HepG2 (cell line): Measurements from ENCODE around the gene GDE1. TPM values are rescaled to one million over a fixed set of nuclear protein-coding genes. Genes with fewer than 3 reads are reported as not detected.

Experiments
- BCLAF1 ChIP-seq: fragments of 450-650 bp; IDR thresholded peaks from 2 replicates; pipeline ENCODE4 v1.6.1; 2017; ENCODE audit warnings: mild to moderate bottlenecking
- EED ChIP-seq: sonication (generic); formaldehyde crosslinking; IDR thresholded peaks from 2 replicates; pipeline ENCODE4 v1.5.0; 2020; ENCODE audit warnings: mild to moderate bottlenecking, missing genetic modification reagents
- GLMP ChIP-seq: sonication (generic); formaldehyde crosslinking; IDR thresholded peaks from 2 replicates; pipeline ENCODE4 v1.9.0; 2021; ENCODE audit warnings: missing genetic modification reagents, mild to moderate bottlenecking, borderline replicate concordance
- HDAC6 ChIP-seq: fragments of 200-600 bp; sonication (generic); IDR thresholded peaks from 2 replicates; pipeline ENCODE4 v1.7.0; 2017; ENCODE audit warnings: mild to moderate bottlenecking, antibody characterized with exemption, low read length, low read depth
- KDM4B ChIP-seq: sonication (generic); formaldehyde crosslinking; IDR thresholded peaks from 2 replicates; pipeline ENCODE4 v1.4.0; 2020; ENCODE audit warnings: missing genetic modification reagents
- LCORL ChIP-seq, 2 experiments: fragments of 450-650 bp in 1 of 2; sonication (generic) in 1 of 2; formaldehyde crosslinking in 1 of 2; IDR thresholded peaks; 2 replicates each; pipeline versions ENCODE4 v1.5.0 to v1.6.1; 2017 to 2020; ENCODE audit warnings: antibody characterized with exemption in 1 of 2, missing genetic modification reagents in 1 of 2
- MEIS2 ChIP-seq: sonication (generic); formaldehyde crosslinking; IDR thresholded peaks from 2 replicates; pipeline ENCODE4 v1.9.0; 2021; ENCODE audit warnings: mild to moderate bottlenecking, missing genetic modification reagents
- MTF1 ChIP-seq: sonication (generic); formaldehyde crosslinking; IDR thresholded peaks from 2 replicates; pipeline ENCODE4 v1.5.0; 2020; ENCODE audit warnings: missing genetic modification reagents
- PRDM10 ChIP-seq: sonication (generic); formaldehyde crosslinking; IDR thresholded peaks from 2 replicates; pipeline ENCODE4 v1.4.0; 2020; ENCODE audit warnings: low read depth, missing genetic modification reagents
- SUZ12 ChIP-seq: fragments of 150-350 bp; IDR thresholded peaks from 2 replicates; pipeline ENCODE4 v1.6.1; 2014; ENCODE audit warnings: low read depth, low read length
- TERF1 ChIP-seq: sonication (generic); formaldehyde crosslinking; IDR thresholded peaks from 2 replicates; pipeline ENCODE4 v1.8.0; 2022; ENCODE audit warnings: mild to moderate bottlenecking, missing genetic modification reagents, moderate library complexity
- ZBTB34 ChIP-seq: sonication (generic); formaldehyde crosslinking; IDR thresholded peaks from 2 replicates; pipeline ENCODE4 v1.8.0; 2022; ENCODE audit warnings: mild to moderate bottlenecking, missing genetic modification reagents
- ZMYM4 ChIP-seq: sonication (generic); formaldehyde crosslinking; IDR thresholded peaks from 2 replicates; pipeline ENCODE4 v1.8.1; 2023; ENCODE audit warnings: mild to moderate bottlenecking, missing genetic modification reagents
- ZNF160 ChIP-seq: sonication (generic); formaldehyde crosslinking; IDR thresholded peaks from 2 replicates; pipeline ENCODE4 v1.8.0; 2022; ENCODE audit warnings: mild to moderate bottlenecking, inconsistent platforms, missing genetic modification reagents
- ZNF343 ChIP-seq: sonication (generic); formaldehyde crosslinking; IDR thresholded peaks from 2 replicates; pipeline ENCODE4 v1.4.0; 2020; ENCODE audit warnings: mild to moderate bottlenecking, missing genetic modification reagents
- ZNF383 ChIP-seq: sonication (generic); formaldehyde crosslinking; IDR thresholded peaks from 2 replicates; pipeline ENCODE4 v1.4.0; 2020; ENCODE audit warnings: missing genetic modification reagents, mild to moderate bottlenecking, borderline replicate concordance
- ZNF430 ChIP-seq: sonication (generic); formaldehyde crosslinking; IDR thresholded peaks from 2 replicates; pipeline ENCODE4 v1.9.0; 2021; ENCODE audit warnings: mild to moderate bottlenecking, missing genetic modification reagents
- polyA plus RNA-seq, 8 experiments: library from polyadenylated mRNA; depleted of rRNA in 3 of 8; stranded (reverse) in 7 of 8; unstranded in 1 of 8; fragments of >200 nt; fragmentation: Illumina TruSeq in 4 of 8; extraction: Trizol in 4 of 8; gene quantifications; 2 replicates each; pipeline versions ENCODE4 v1.2.1 to v1.2.3, GENCODE V29; 2011 to 2016; ENCODE audit warnings: low read depth in 4 of 8, missing spikeins in 1 of 8, mixed read lengths in 1 of 8; ENCODE audit not compliant: insufficient read depth in 1 of 8
- total RNA-seq, 5 experiments: library from RNA; depleted of rRNA; stranded (reverse); fragments of >200 nt; fragmentation: Illumina TruSeq; extraction: Trizol; gene quantifications; 2 replicates each; pipeline ENCODE4 v1.2.3, GENCODE V29; 2016; ENCODE audit warnings: low read depth in 1 of 5

Gene GDE1
- total and polyA plus RNA-seq, 2 of the 13 experiments (the other 11 are each of a cell fraction or from before 2014, with no cell fraction given) = 35.9 to 59.0 TPM

GRCh38 chr16:19521471-19522396, at the start of gene GDE1 (continued):
- TF ChIP-seq MEIS2 (CRISPR knock-in tag) (peak; percentile 19; the same call in 1 of the 2 replicates), TERF1 (CRISPR knock-in tag) (no peak), ZNF343 (CRISPR knock-in tag) (no peak), ZNF383 (no peak), SUZ12 (no peak), GLMP (CRISPR knock-in tag) (no peak), ZNF430 (CRISPR knock-in tag) (peak; percentile 94; the same call in 1 of the 2 replicates), HDAC6 (no peak), ZMYM4 (peak; percentile 89), LCORL (IDR thresholded peaks at IDR 0.05) (no peak), LCORL (CRISPR knock-in tag; IDR thresholded peaks at IDR 0.05) (peak; percentile 45; the same call in 1 of the 2 replicates), MTF1 (CRISPR knock-in tag) (0 out of 2 replicates have a peak, but pooled peaks have one; percentile 27), ZNF160 (CRISPR knock-in tag) (no peak; the same call in 1 of the 2 replicates), PRDM10 (peak; percentile 81), KDM4B (peak; percentile 81), EED (CRISPR knock-in tag) (peak; percentile 63), ZBTB34 (CRISPR knock-in tag) (peak; percentile 80; the same call in 1 of the 2 replicates), BCLAF1 (no peak)
